Neural cell (in vitro differentiated cells): ENCODE data around the gene ACOT12. TPM values are rescaled to one million over a fixed set of nuclear protein-coding genes. Genes with fewer than 3 reads are reported as not detected.

Source experiments
- H2AFZ ChIP-seq: fragments of 200-600, 300-800 bp; sonication (generic), shearing (Covaris generic); 2 replicates; pipeline ENCODE4 v1.6.0; 2014; ENCODE audit warnings: low read depth, mild to moderate bottlenecking, antibody characterized with exemption, low read length, moderate library complexity
- H3F3A ChIP-seq: fragments of 200-600 bp; shearing (Covaris generic); 2 replicates; pipeline ENCODE4 v1.6.1; 2016; ENCODE audit warnings: mild to moderate bottlenecking, moderate library complexity, mixed read lengths, antibody characterized with exemption, low read length; ENCODE audit not compliant: insufficient read depth, poor library complexity, severe bottlenecking
- H3K27ac ChIP-seq: fragments of 200-600, 300-800 bp; sonication (generic), shearing (Covaris generic); 2 replicates; pipeline ENCODE4 v1.5.1; 2014; ENCODE audit warnings: mild to moderate bottlenecking, low read length, moderate library complexity
- H3K27me3 ChIP-seq: fragments of 300-800, 200-600 bp; sonication (generic), shearing (Covaris generic); 2 replicates; pipeline ENCODE4 v1.6.0; 2014; ENCODE audit warnings: mild to moderate bottlenecking, low read depth, low read length, moderate library complexity; ENCODE audit not compliant: insufficient read depth
- H3K36me3 ChIP-seq: fragments of 300-800, 200-600 bp; sonication (generic), shearing (Covaris generic); 2 replicates; pipeline ENCODE4 v1.5.1; 2014; ENCODE audit warnings: mild to moderate bottlenecking, antibody characterized with exemption, low read length, moderate library complexity; ENCODE audit not compliant: insufficient read depth
- H3K4me2 ChIP-seq: fragments of 300-800, 200-600 bp; sonication (generic), shearing (Covaris generic); 2 replicates; pipeline ENCODE4 v1.6.0; 2014; ENCODE audit warnings: mild to moderate bottlenecking, low read length
- H3K4me3 ChIP-seq: fragments of 300-800, 200-600 bp; sonication (generic), shearing (Covaris generic); 2 replicates; pipeline ENCODE4 v1.5.1; 2014; ENCODE audit warnings: mild to moderate bottlenecking, low read length, moderate library complexity
- H3K79me2 ChIP-seq: fragments of 200-600 bp; shearing (Covaris generic); replicated peaks from 2 replicates; pipeline ENCODE4 v1.6.0; 2014; ENCODE audit warnings: mild to moderate bottlenecking, low read length, moderate library complexity; ENCODE audit not compliant: insufficient read depth
- H3K9ac ChIP-seq: fragments of 300-800, 200-600 bp; sonication (generic), shearing (Covaris generic); 2 replicates; pipeline ENCODE4 v1.6.1; 2016; ENCODE audit warnings: mild to moderate bottlenecking, low read length, mixed read lengths
- H3K9me2 ChIP-seq: fragments of 200-600 bp; shearing (Covaris generic); 2 replicates; pipeline ENCODE4 v1.6.1; 2016; ENCODE audit warnings: mild to moderate bottlenecking, low read length, mixed read lengths; ENCODE audit not compliant: insufficient read depth
- H3K9me3 ChIP-seq: fragments of 200-600, 300-800 bp; sonication (generic), shearing (Covaris generic); 2 replicates; pipeline ENCODE4 v1.6.1; 2016; ENCODE audit warnings: mild to moderate bottlenecking, mixed run types, low read length, moderate library complexity, mixed read lengths
- H4K20me1 ChIP-seq: fragments of 200-600 bp; shearing (Covaris generic); 2 replicates; pipeline ENCODE4 v1.6.1; 2016; ENCODE audit warnings: mild to moderate bottlenecking, mixed run types; ENCODE audit not compliant: insufficient read depth
- EP300 ChIP-seq: fragments of 450-650 bp; conservative IDR thresholded peaks from 2 replicates; pipeline ENCODE4 v1.6.1; 2014; ENCODE audit warnings: antibody characterized with exemption, mild to moderate bottlenecking, moderate library complexity; ENCODE audit not compliant: poor library complexity, severe bottlenecking
- EZH2 ChIP-seq: fragments of 200-600, 300-800 bp; shearing (Covaris generic), sonication (generic); IDR thresholded peaks from 2 replicates; pipeline ENCODE4 v1.6.1; 2014; ENCODE audit warnings: antibody characterized with exemption, low read length, borderline replicate concordance, mild to moderate bottlenecking; ENCODE audit not compliant: insufficient read depth, poor library complexity, severe bottlenecking
- MXI1 ChIP-seq: fragments of 450-650 bp; conservative IDR thresholded peaks from 2 replicates; pipeline ENCODE4 v1.6.1; 2014; ENCODE audit warnings: antibody characterized with exemption, mild to moderate bottlenecking; ENCODE audit not compliant: poor library complexity, severe bottlenecking
- POLR2AphosphoS5 ChIP-seq: IDR thresholded peaks from 2 replicates; pipeline ENCODE4 v1.6.1; 2012
- RAD21 ChIP-seq: fragments of 450-650 bp; conservative IDR thresholded peaks from 2 replicates; pipeline ENCODE4 v1.6.1; 2014; ENCODE audit warnings: antibody characterized with exemption, mild to moderate bottlenecking, moderate library complexity
- SMC3 ChIP-seq: fragments of 450-650 bp; conservative IDR thresholded peaks from 2 replicates; pipeline ENCODE4 v1.6.1; 2014; ENCODE audit warnings: antibody characterized with exemption, mild to moderate bottlenecking, moderate library complexity; ENCODE audit not compliant: poor library complexity
- TAF1 ChIP-seq: IDR thresholded peaks from 2 replicates; pipeline ENCODE4 v1.6.1; 2012; ENCODE audit warnings: low read depth
- polyA plus RNA-seq: library from polyadenylated mRNA; depleted of rRNA; stranded (reverse); fragments of >200 nt; gene quantifications from 2 replicates; pipeline ENCODE4 v1.2.3, GENCODE V29; 2014
- TF ChIP-seq, protein P1 (sequence below): IDR thresholded peaks from 2 replicates; pipeline ENCODE4 v1.6.1; 2012; ENCODE audit warnings: borderline replicate concordance
- TF ChIP-seq, protein P2 (sequence below): fragments of 450-650 bp; IDR thresholded peaks from 2 replicates; pipeline ENCODE4 v1.5.1; 2014; ENCODE audit warnings: antibody characterized with exemption, mild to moderate bottlenecking, moderate library complexity; ENCODE audit not compliant: poor library complexity, severe bottlenecking

Gene ACOT12
- polyA plus RNA-seq, 1 donor from 2014 or later, result 1.2 TPM

DNA sequence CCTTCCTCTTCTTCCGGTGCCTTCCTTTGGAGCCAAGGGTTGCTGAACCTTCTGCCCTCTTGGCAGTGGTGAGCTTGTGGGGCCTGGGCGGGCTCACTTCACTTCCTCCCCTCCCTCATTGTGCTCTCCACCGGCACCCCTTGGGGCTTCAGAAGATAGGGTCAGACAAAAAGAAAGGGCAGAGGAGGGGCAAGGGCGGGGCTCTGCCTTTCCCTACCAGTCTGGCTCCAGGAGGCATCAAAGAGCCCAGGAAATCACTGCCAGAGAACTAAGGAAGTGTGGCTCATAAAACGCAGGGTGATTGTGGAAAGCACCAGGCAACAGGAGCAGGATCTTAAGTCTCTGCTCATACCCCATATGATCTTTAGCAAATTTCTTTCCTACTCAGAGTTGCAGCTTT, 34.8 kb downstream of the ACOT12 start:
- Histone ChIP-seq H3F3A (no peaks in the 10 kb centered on the region), H3K4me2 (no peak overlapping the region), H3K9me3 (no peaks in the 10 kb centered on the region), H3K9me2 (no peaks in the 10 kb centered on the region), H3K36me3 (no peaks in the 10 kb centered on the region), H2AFZ (no peak overlapping the region), H3K27ac (no peak overlapping the region), H3K9ac (no peak overlapping the region), H3K79me2 (no peaks in the 10 kb centered on the region), H3K27me3 (no peaks in the 10 kb centered on the region), H3K4me3 (no peak overlapping the region), H4K20me1 (no peaks in the 10 kb centered on the region)
- TF ChIP-seq TAF1 (no peak), POLR2AphosphoS5 (no peak), EZH2 (no peak), RAD21 (no peak), EP300 (no peak), MXI1 (no peak), SMC3 (no peak)
- TF ChIP-seq, protein P1, sequence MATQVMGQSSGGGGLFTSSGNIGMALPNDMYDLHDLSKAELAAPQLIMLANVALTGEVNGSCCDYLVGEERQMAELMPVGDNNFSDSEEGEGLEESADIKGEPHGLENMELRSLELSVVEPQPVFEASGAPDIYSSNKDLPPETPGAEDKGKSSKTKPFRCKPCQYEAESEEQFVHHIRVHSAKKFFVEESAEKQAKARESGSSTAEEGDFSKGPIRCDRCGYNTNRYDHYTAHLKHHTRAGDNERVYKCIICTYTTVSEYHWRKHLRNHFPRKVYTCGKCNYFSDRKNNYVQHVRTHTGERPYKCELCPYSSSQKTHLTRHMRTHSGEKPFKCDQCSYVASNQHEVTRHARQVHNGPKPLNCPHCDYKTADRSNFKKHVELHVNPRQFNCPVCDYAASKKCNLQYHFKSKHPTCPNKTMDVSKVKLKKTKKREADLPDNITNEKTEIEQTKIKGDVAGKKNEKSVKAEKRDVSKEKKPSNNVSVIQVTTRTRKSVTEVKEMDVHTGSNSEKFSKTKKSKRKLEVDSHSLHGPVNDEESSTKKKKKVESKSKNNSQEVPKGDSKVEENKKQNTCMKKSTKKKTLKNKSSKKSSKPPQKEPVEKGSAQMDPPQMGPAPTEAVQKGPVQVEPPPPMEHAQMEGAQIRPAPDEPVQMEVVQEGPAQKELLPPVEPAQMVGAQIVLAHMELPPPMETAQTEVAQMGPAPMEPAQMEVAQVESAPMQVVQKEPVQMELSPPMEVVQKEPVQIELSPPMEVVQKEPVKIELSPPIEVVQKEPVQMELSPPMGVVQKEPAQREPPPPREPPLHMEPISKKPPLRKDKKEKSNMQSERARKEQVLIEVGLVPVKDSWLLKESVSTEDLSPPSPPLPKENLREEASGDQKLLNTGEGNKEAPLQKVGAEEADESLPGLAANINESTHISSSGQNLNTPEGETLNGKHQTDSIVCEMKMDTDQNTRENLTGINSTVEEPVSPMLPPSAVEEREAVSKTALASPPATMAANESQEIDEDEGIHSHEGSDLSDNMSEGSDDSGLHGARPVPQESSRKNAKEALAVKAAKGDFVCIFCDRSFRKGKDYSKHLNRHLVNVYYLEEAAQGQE, result no peak
- TF ChIP-seq, protein P2, sequence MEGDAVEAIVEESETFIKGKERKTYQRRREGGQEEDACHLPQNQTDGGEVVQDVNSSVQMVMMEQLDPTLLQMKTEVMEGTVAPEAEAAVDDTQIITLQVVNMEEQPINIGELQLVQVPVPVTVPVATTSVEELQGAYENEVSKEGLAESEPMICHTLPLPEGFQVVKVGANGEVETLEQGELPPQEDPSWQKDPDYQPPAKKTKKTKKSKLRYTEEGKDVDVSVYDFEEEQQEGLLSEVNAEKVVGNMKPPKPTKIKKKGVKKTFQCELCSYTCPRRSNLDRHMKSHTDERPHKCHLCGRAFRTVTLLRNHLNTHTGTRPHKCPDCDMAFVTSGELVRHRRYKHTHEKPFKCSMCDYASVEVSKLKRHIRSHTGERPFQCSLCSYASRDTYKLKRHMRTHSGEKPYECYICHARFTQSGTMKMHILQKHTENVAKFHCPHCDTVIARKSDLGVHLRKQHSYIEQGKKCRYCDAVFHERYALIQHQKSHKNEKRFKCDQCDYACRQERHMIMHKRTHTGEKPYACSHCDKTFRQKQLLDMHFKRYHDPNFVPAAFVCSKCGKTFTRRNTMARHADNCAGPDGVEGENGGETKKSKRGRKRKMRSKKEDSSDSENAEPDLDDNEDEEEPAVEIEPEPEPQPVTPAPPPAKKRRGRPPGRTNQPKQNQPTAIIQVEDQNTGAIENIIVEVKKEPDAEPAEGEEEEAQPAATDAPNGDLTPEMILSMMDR, result no peak

DNA sequence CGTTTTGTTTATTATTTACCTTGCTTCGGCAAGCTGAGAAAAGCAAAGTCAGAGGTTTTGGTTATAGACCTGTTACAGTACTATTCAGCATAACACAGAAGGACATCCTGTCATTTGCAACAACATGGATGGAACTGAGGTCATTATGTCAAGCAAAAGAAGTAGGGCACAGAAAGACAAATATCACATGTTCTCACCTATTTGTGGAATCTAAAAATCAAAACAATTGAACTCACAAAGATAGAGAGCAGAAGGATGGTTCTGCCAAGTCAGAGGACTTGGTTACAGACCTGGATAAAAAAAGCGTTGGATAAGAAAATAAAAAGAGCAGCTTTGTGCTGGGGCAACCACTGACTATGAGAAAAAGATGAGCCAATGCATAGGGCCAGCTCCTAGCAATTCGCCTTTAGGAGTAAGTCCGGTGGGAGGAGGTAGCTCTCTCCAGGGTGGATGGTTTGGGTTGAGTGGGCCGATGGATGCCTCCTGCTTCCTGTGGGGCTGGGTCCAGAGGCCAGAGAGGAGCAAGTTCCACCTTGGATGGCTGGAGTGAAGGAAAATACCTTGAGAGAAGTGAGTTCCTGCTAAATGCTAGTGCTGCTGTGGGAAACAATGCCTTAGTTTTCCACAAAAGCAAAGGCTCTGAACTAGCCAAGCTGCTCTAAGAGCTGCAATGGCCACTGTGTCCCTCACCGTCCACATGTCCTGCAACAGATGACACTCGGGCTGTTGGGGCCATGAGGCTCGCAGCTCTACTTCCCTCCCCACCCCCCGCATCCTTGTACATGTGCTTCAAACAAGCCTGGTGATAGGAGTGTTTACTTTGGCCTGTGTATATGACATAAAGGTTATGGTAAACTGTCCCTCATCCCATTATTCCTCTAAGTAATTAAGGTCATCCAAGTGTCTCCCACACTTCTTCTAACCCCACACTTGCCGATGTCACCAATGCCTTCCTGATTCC, 38.4 kb downstream of the ACOT12 start:
- no peak for TF ChIP-seq EP300
- TF ChIP-seq SMC3, result no peak
- TF ChIP-seq POLR2AphosphoS5, result no peak
- Histone ChIP-seq H2AFZ (no peak overlapping the region), H3K36me3 (no peaks in the 10 kb centered on the region), H3K9me3 (no peaks in the 10 kb centered on the region), H3K9ac (no peak overlapping the region), H3F3A (no peaks in the 10 kb centered on the region), H3K9me2 (no peaks in the 10 kb centered on the region), H3K79me2 (no peaks in the 10 kb centered on the region), H3K27me3 (no peaks in the 10 kb centered on the region), H3K4me3 (no peak overlapping the region), H4K20me1 (no peaks in the 10 kb centered on the region), H3K4me2 (no peak overlapping the region), H3K27ac (no peak overlapping the region)
